ENCODE data around the gene RAD51B.

GRCh38 chr14:68674538-68675232 is 855.1 kb downstream of the RAD51B start:
- TF ChIP-seq CTCF (conservative IDR thresholded peaks at IDR 0.05) (no peak), ZFX (IDR thresholded peaks at IDR 0.05) (no peak)

Data from C4-2B (cell line).